HG02943 (cell line): Measurements from ENCODE around the gene BBLN.

Source experiments
- ATAC-seq: cut with Tn5 transposase; IDR thresholded peaks from one replicate; pipeline ENCODE4 v1.9.1; 2021; ENCODE audit warnings: mild to moderate bottlenecking, low read depth, moderate library complexity; ENCODE audit not compliant: unreplicated experiment

The BBLN gene

GRCh38 chr9:128144239-128145181 is 15.6 kb upstream of the BBLN start:
- no peak for ATAC-seq

GRCh38 chr9:128145536-128145935 is 14.5 kb upstream of the BBLN start:
- ATAC-seq, result no peak

GRCh38 chr9:128145951-128146351 is 14.1 kb upstream of the BBLN start:
- no peak for ATAC-seq

GRCh38 chr9:128146591-128147120 is 13.4 kb upstream of the BBLN start:
- no peak for ATAC-seq

- ATAC-seq, result no peak
Measured at GRCh38 chr9:128148509-128149000, 11.5 kb upstream of the BBLN start.

- ATAC-seq, result no peak
Measured at GRCh38 chr9:128149001-128149701, 10.9 kb upstream of the BBLN start, which contains the start of gene LCN2. Gene LCN2, plus strand, starts transcription at chr9:128149453. Its CDS starts 73 bp downstream, at chr9:128149526.

- ATAC-seq, result no peak
Measured at GRCh38 chr9:128149951-128150593, 10.0 kb upstream of the BBLN start.

GRCh38 chr9:128150594-128151308 is 9.3 kb upstream of the BBLN start:
- ATAC-seq, result no peak

- ATAC-seq, result no peak
Measured at GRCh38 chr9:128151309-128152132, 8.5 kb upstream of the BBLN start.

GRCh38 chr9:128152133-128153059 is 7.7 kb upstream of the BBLN start:
- ATAC-seq, result no peak

GRCh38 chr9:128153060-128153946 is 6.8 kb upstream of the BBLN start:
- ATAC-seq, result no peak

GRCh38 chr9:128153947-128154695 is 5.9 kb upstream of the BBLN start:
- no peak for ATAC-seq

- ATAC-seq, result no peak
Measured at GRCh38 chr9:128155736-128156500, 4.1 kb upstream of the BBLN start.

GRCh38 chr9:128159522-128159783 is 612 bp upstream of the BBLN start:
- ATAC-seq, result no peak

GRCh38 chr9:128160603-128160987 is 530 bp downstream of the BBLN start:
- ATAC-seq, result peak; percentile 13
